HL-60 (cell line): Measurements from ENCODE around the gene FRK.

Source experiments
- DNase-seq, 2 experiments: peaks; one replicate each; pipeline ENCODE4 v3.0.0-alpha.2; 2010 to 2020; ENCODE audit warnings: low read depth in 1 of 2, low spot score in 1 of 2
- H3K27ac ChIP-seq: fragments of 250-450 bp; sonication (Bioruptor Pico); replicated peaks from 2 replicates; pipeline ENCODE4 v1.5.1; 2020; ENCODE audit warnings: mild to moderate bottlenecking, moderate library complexity
- H3K27me3 ChIP-seq: fragments of 250-450 bp; sonication (Bioruptor Pico); 2 replicates; pipeline ENCODE4 v1.5.1; 2021; ENCODE audit warnings: mild to moderate bottlenecking, moderate library complexity; ENCODE audit not compliant: insufficient read depth, poor library complexity, severe bottlenecking
- H3K4me3 ChIP-seq: replicated peaks from 2 replicates; pipeline ENCODE4 v1.5.1; 2011; ENCODE audit warnings: mild to moderate bottlenecking, control low read depth, low read length; ENCODE audit not compliant: insufficient read depth
- CTCF ChIP-seq: IDR thresholded peaks from one replicate; pipeline ENCODE4 v1.5.1; 2011; ENCODE audit warnings: low read length, control low read depth, inconsistent platforms; ENCODE audit not compliant: insufficient read depth
- GABPA ChIP-seq: IDR thresholded peaks from 2 replicates; pipeline ENCODE4 v1.6.1; 2012; ENCODE audit warnings: low read depth
- POLR2AphosphoS5 ChIP-seq: IDR thresholded peaks from 2 replicates; pipeline ENCODE4 v1.6.1; 2012; ENCODE audit warnings: low read depth
- SPI1 ChIP-seq: IDR thresholded peaks from 2 replicates; pipeline ENCODE4 v1.6.1; 2012; ENCODE audit warnings: low read depth, mild to moderate bottlenecking, borderline replicate concordance
- TF ChIP-seq, protein P1 (sequence below): IDR thresholded peaks from 2 replicates; pipeline ENCODE4 v1.6.1; 2012; ENCODE audit warnings: low read depth; ENCODE audit not compliant: insufficient replicate concordance

FRK gene

DNA sequence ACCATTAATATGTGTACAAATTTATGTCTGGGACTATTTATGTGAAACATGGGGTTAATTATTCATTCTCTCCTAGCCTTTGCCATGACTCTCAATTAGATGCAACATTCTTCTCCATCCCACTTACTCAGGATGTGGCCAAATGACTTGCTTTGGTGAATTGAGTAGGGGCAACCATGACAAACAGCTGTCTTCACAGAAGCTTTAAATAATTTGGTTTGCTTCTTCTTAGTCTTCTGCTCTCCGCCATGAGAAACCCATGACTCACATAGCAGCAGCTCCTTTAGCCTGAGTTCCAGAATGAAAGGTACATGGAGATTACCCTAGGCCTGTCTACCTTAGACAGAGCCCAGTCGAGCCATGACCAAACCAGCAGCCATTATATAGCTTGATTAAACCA is 74.7 kb downstream of the FRK start:
- DNase-seq = no peak
- TF ChIP-seq, protein P1, sequence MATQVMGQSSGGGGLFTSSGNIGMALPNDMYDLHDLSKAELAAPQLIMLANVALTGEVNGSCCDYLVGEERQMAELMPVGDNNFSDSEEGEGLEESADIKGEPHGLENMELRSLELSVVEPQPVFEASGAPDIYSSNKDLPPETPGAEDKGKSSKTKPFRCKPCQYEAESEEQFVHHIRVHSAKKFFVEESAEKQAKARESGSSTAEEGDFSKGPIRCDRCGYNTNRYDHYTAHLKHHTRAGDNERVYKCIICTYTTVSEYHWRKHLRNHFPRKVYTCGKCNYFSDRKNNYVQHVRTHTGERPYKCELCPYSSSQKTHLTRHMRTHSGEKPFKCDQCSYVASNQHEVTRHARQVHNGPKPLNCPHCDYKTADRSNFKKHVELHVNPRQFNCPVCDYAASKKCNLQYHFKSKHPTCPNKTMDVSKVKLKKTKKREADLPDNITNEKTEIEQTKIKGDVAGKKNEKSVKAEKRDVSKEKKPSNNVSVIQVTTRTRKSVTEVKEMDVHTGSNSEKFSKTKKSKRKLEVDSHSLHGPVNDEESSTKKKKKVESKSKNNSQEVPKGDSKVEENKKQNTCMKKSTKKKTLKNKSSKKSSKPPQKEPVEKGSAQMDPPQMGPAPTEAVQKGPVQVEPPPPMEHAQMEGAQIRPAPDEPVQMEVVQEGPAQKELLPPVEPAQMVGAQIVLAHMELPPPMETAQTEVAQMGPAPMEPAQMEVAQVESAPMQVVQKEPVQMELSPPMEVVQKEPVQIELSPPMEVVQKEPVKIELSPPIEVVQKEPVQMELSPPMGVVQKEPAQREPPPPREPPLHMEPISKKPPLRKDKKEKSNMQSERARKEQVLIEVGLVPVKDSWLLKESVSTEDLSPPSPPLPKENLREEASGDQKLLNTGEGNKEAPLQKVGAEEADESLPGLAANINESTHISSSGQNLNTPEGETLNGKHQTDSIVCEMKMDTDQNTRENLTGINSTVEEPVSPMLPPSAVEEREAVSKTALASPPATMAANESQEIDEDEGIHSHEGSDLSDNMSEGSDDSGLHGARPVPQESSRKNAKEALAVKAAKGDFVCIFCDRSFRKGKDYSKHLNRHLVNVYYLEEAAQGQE = no peak
- TF ChIP-seq POLR2AphosphoS5 (no peak), CTCF (no peak), GABPA (no peak), SPI1 (no peak)
- H3K27me3 ChIP-seq = no peaks in the 10 kb centered on the region

GRCh38 chr6:115984809-115985208 is 75.9 kb downstream of the FRK start:
- H3K27me3 ChIP-seq = no peaks in the 10 kb centered on the region
- TF ChIP-seq POLR2AphosphoS5 (no peak), SPI1 (no peak), GABPA (no peak)
- TF ChIP-seq, protein P1 = no peak
- no peak for DNase-seq
- H3K4me3 ChIP-seq = no peak overlapping the region
- no peak overlapping the region for H3K27ac ChIP-seq

More for the DNA sequence above, 74.7 kb downstream of the FRK start:
- H3K4me3 ChIP-seq = no peak overlapping the region
- H3K27ac ChIP-seq = no peak overlapping the region

DNA sequence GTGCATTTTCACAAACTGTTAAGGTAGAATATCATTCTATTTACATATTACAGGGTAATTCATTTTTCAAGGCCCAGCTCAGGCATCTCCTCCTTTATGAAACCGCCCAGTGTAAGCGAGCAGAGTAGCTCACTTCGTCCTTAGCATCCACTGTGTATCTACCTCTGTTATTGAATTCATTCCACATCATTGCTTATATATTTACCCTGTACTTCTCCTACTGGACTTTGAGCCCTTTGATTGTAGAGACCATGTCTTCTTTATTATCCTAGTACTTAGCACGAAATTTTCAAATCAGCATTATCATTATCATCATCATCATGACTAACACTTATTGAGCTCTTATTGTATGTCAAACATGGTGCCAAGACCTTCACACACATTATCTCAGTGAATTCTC is 76.7 kb downstream of the FRK start:
- Histone ChIP-seq H3K27me3 (no peaks in the 10 kb centered on the region), H3K27ac (no peak overlapping the region), H3K4me3 (no peak overlapping the region)
- TF ChIP-seq, protein P1 = no peak
- no peak for TF ChIP-seq SPI1
- no peak for TF ChIP-seq POLR2AphosphoS5
- TF ChIP-seq GABPA = no peak
- no peak for TF ChIP-seq CTCF
- no peak for DNase-seq

- no peak overlapping the region for H3K27ac ChIP-seq
- DNase-seq = no peak
- no peak for TF ChIP-seq CTCF
- TF ChIP-seq, protein P1 = no peak
- no peak for TF ChIP-seq SPI1
- no peak for TF ChIP-seq GABPA
- TF ChIP-seq POLR2AphosphoS5 = no peak
- no peak overlapping the region for H3K4me3 ChIP-seq
- no peaks in the 10 kb centered on the region for H3K27me3 ChIP-seq
Measured at GRCh38 chr6:115982453-115982852, 78.2 kb downstream of the FRK start.
